ENCODE data around the gene FNDC3A. TPM values are rescaled to one million over a fixed set of nuclear protein-coding genes. Genes with fewer than 3 reads are reported as not detected.

The FNDC3A gene
- total RNA-seq, 4 donors from 2014 or later = 37.0 to 39.4 (median 38.6) TPM

DNA sequence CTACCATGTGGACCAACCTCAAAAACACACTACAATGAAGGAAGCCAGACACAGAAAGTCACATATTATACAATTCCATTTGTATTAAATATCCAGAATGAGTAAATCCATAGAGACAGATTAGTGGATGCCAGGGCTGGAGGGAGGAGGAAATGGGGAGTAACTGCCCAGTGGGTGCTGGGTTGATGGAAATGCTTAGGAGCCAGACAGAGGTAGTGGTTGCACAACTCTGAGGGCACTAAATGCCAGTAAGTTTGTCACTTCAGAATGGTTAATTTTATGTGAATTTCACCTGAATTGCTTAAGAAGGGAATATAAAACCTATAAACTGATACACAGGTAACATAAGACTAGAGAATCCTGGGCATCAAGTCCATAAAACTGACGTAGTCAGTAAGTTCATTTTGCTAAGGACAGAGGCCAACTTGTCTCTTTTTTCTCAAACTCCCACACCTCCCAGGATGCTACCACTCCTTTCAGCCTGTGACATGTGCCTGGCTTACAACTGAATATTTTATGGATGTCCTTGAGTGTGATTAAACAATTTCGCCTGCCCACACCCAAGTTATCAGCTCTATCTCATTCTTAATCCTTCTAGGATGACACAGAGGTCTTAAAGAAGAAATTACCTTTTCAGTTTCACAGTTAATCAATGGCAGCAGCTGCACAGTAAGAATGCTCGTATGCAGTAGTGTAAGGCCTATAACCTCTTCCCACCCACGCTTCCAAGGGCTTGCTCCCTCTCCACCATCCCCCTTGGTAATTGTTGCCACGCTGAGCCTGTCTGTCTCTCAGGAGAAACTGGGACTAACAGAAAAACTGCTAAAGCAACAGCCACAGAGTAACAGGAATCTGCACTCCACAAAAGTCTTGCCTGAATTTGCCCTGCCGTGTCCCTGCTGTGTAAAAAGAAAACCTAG is 238.5 kb downstream of the FNDC3A start:
- TF ChIP-seq POLR2A (IDR thresholded peaks at IDR 0.05; ENCODE audit: low read depth) (no peak), EP300 (IDR thresholded peaks at IDR 0.05) (no peak), POLR2AphosphoS5 (IDR thresholded peaks at IDR 0.05) (no peak)
- TF ChIP-seq, protein P1, sequence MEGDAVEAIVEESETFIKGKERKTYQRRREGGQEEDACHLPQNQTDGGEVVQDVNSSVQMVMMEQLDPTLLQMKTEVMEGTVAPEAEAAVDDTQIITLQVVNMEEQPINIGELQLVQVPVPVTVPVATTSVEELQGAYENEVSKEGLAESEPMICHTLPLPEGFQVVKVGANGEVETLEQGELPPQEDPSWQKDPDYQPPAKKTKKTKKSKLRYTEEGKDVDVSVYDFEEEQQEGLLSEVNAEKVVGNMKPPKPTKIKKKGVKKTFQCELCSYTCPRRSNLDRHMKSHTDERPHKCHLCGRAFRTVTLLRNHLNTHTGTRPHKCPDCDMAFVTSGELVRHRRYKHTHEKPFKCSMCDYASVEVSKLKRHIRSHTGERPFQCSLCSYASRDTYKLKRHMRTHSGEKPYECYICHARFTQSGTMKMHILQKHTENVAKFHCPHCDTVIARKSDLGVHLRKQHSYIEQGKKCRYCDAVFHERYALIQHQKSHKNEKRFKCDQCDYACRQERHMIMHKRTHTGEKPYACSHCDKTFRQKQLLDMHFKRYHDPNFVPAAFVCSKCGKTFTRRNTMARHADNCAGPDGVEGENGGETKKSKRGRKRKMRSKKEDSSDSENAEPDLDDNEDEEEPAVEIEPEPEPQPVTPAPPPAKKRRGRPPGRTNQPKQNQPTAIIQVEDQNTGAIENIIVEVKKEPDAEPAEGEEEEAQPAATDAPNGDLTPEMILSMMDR (IDR thresholded peaks at IDR 0.05) = no peak
- H3K27ac ChIP-seq (replicated peaks in 1 of 4) = no peak overlapping the region
- peaks cover 0 to 6% (median 0%) of the 10 kb centered on the region in 4 donors for H3K4me1 ChIP-seq
- peaks cover 0 to 22% (median 5%) of the 10 kb centered on the region in 4 donors for H3K27me3 ChIP-seq
- intact Hi-C loops (cut with DNase I) = no loop called here
- 70% methylated on average over 6 of the region's 6 CpGs for WGBS
- DNase-seq (ENCODE audit: extremely low spot score) = no peak
- peaks cover 0 to 9% (median 0%) of the 10 kb centered on the region in 4 donors for H3K36me3 ChIP-seq
- no peak overlapping the region for H3K4me3 ChIP-seq
- no peaks in the 10 kb centered on the region for H3K9me3 ChIP-seq

DNA sequence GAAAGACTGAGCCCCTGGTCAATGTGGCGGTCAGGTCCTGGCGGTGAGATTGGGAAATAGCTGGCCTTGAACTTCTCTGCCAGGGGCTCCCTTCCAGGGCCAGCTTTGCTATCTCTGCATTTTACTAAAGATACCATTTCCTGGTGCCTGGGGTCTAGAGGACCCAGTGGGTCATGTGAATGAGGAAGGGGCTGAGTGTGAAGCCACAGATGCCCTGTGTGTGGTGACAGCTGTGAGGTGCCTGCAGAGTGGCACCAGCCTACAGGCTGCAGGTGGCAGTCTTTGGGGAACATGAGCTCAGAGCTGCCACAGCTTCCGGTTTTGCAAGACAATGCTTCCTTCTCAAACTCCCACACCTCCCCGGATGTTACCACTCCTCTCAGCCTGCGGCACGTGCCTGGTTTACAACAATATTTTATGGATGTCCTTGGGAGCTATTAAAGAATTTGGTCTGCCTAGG is 239.2 kb downstream of the FNDC3A start:
- Histone ChIP-seq H3K27ac (replicated peaks in 1 of 4) (no peak overlapping the region), H3K4me3 (no peak overlapping the region), H3K9me3 (no peaks in the 10 kb centered on the region), H3K27me3 (peaks cover 0 to 29% (median 9%) of the 10 kb centered on the region in 4 donors), H3K4me1 (peaks cover 0 to 11% (median 5%) of the 10 kb centered on the region in 4 donors), H3K36me3 (peaks cover 0 to 4% (median 0%) of the 10 kb centered on the region in 4 donors)
- TF ChIP-seq, protein P1 (IDR thresholded peaks at IDR 0.05) = no peak
- no peak for TF ChIP-seq POLR2A (IDR thresholded peaks at IDR 0.05; ENCODE audit: low read depth)
- no peak for TF ChIP-seq POLR2AphosphoS5 (IDR thresholded peaks at IDR 0.05)
- no peak for TF ChIP-seq EP300 (IDR thresholded peaks at IDR 0.05)
- intact Hi-C loops (cut with DNase I) = no loop called here
- WGBS = 69% methylated on average over 6 of the region's 6 CpGs
- no peak for DNase-seq (ENCODE audit: extremely low spot score)

DNA sequence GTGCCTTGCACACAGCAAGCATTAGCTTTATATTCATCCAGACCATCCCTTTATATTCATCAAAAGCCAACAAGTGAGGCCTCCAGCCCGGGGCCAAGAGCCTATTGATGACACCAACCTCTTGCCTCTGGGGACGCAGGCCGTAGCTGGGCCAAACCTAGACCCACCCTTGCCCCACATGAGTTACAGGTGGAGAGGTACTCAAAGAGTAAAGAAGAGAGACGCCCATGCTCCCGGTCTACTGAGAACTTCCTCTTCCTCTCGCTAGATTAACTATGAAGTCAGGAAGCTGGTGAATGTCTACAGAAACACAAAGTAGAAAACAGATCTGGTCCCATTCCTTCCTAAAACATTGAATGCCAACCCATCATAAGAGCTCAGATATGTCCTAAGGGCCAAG is 240.6 kb downstream of the FNDC3A start:
- Histone ChIP-seq H3K9me3 (no peaks in the 10 kb centered on the region), H3K36me3 (no peaks in the 10 kb centered on the region), H3K4me3 (no peak overlapping the region), H3K4me1 (peaks cover 10 to 24% (median 18%) of the 10 kb centered on the region in 4 donors), H3K27me3 (peaks cover 7 to 43% (median 22%) of the 10 kb centered on the region in 4 donors), H3K27ac (replicated peaks in 1 of 4) (no peak overlapping the region)
- 100% methylated on average over 6 of the region's 6 CpGs for WGBS
- TF ChIP-seq, protein P1 (IDR thresholded peaks at IDR 0.05) = no peak
- TF ChIP-seq POLR2A (IDR thresholded peaks at IDR 0.05; ENCODE audit: low read depth) (no peak), POLR2AphosphoS5 (IDR thresholded peaks at IDR 0.05) (no peak), EP300 (IDR thresholded peaks at IDR 0.05) (no peak)
- intact Hi-C loops (cut with DNase I) = no loop called here
- DNase-seq (ENCODE audit: extremely low spot score) = no peak

DNA sequence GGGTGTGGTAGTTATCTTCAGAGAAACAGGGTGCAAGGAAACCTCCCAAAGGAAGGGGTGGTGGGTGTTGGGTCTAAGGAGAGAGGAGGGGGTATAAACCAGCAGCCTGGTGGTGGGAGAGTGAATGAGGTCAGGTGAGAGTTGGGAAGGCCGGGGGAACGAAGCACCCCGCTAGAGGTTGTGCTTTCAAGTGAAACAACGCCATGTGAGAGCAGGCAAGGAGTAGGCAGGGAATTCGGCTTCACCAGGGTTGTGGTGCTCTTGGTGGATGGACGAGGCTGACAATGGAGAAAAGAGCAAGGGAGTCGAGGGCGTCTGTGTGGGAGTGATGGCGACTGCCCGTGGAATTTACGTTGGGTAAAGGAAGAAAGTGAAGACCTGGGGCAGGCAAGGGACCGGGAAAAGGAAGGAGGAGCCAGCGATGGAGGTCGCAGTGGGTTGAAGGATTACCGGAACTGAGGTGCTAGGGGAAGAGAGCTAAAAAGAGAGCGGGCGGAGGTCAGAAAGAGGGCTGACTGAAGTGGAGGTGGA is 242.3 kb downstream of the FNDC3A start:
- Histone ChIP-seq H3K4me3 (no peak overlapping the region), H3K4me1 (peaks cover 10 to 24% (median 19%) of the 10 kb centered on the region in 4 donors), H3K36me3 (no peaks in the 10 kb centered on the region), H3K27ac (replicated peaks in 1 of 4) (no peak overlapping the region), H3K9me3 (no peaks in the 10 kb centered on the region), H3K27me3 (peaks cover 7 to 60% (median 27%) of the 10 kb centered on the region in 4 donors)
- 59% methylated on average over 17 of the region's 17 CpGs for WGBS
- TF ChIP-seq, protein P1 (IDR thresholded peaks at IDR 0.05) = no peak
- TF ChIP-seq POLR2AphosphoS5 (IDR thresholded peaks at IDR 0.05) (no peak), POLR2A (IDR thresholded peaks at IDR 0.05; ENCODE audit: low read depth) (no peak), EP300 (IDR thresholded peaks at IDR 0.05) (no peak)
- intact Hi-C loops (cut with DNase I) = no loop called here
- peak; percentile 62 for DNase-seq (ENCODE audit: extremely low spot score)

All from esophagus muscularis mucosa (tissue), 4 donors.